Activated CD4-positive, alpha-beta T cell treated with anti-CD3 and anti-CD28 coated beads for 1 hour (primary cell): ENCODE measurements around the gene SLC9A3.

Experiments
- DNase-seq: peaks from one replicate; pipeline ENCODE4 v3.0.0-alpha.2; 2020

Gene SLC9A3

GRCh38 chr5:472656-473550 lies 51.3 kb downstream of the SLC9A3 start:
- peak; percentile 84 for DNase-seq

DNA sequence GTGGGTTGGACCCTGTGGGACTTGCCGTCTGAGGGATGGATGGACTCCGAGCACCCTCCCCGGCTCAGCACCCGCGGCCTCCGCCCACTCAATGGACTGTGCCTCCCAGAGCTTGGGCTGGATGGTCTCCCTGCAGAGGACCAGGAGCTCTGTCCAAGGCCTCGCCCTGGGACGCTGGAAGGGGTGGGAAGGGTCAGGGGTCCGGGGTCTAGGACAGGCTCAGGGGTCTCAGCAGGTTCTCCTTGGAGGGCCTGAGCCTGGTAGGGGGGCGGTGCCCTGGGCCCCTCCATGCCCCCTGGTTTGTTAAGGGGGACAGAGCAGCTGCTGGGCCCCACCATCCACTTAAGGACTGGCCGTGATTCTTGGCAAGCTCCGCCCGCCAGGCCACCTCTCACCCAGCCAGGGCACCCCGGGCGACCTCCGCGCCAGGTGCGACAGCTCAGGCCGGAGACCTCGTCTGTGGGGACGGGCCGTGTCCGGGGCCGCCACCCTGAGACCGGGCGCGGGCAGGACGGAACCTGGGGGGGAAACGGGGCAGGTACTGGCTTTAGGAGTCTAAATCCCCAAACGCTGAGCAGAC lies 52.1 kb downstream of the SLC9A3 start:
- DNase-seq: no peak

- DNase-seq: no peak
These were observed 52.5 kb downstream of the SLC9A3 start for GRCh38 chr5:471750-472058.

DNA sequence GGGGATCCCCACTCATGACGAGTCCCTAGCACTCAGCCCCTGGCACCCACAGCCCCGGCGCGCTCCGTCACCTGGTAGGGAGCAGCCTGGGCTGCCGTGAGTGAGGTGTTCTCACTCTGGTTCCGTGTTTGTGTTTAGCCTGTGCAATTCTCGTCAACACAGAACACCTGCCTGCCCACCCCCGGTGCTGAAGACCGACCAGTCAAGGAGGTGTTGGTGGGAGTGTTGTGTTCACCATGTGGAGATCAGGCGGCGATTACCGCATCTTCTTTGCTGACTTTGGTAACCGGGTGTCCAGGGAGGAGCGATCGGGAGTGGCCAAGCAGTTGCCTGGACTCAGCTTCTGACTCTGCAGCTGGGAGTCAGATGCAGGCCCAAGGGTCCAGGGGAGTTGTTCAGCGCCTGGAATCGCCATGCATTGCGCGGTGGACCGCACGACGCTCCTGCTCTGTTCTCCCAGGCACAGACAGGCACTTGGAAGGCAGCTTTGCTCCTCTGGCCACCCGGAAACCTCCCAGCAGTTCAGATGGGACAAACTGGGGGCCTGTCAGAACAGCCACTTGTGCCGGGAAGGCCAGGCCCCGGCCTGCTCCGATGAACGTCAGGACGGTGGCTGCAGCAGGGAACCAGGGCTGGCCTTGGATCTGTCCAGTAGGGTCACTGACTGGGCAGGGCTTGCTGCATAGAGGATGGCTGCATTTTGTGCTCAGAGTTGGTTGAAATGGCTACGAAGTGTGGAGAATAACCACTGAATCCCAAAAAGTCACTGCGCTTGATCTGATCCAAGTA lies 53.1 kb downstream of the SLC9A3 start:
- no peak for DNase-seq

DNA sequence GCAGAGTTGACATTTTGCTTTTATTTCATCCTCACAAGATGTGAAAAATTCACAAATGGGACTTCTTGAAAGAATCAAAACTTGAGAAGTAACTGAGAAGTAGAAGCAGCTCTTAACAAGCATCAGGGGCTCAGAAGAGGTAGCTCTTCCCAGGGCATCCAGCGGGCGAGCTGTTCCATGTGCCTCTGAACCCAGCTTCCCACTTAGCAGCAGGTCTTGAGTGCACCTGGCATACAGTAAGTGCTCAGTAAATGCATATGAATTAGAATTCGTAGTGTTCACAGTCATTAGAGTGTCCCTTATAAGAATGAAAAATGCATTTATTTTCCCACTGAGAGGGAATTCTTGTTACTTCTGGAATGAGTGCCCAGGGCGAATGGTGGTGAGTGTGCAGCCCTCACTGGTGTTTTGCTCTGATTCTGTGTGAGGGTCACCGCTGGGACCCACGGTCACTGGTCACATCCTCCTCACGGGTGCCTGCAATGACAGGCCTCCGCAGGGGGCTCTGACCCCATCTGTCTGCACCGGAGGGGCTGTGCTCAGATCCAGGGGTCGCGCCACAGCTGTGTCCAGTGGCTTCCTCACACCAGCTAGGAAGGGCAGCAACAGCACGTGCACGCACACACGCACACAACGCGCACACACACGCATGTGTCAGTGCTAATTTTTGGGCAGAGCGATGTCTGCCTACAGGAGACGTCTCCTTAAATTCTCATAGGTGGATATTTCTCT lies 54.3 kb downstream of the SLC9A3 start:
- no peak for DNase-seq

DNA sequence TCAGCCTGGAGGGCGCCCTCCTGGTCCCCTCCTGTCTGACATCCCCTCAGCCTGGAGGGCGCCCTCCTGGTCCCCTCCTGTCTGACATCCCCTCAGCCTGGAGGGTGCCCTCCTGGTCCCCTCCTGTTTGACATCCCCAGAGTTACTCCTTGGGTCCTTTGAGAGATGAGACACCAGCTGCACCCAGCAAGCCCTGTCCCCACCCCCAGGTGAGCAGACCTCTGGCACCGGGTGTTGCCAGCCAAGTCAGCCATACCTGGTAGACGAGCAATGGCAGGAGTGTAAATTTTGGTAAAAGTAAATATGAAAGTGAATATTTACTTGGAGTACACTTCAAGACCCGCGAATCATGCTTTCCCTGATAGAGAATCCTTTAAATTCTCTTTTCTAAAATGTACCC lies 55.8 kb downstream of the SLC9A3 start:
- DNase-seq: no peak

DNA sequence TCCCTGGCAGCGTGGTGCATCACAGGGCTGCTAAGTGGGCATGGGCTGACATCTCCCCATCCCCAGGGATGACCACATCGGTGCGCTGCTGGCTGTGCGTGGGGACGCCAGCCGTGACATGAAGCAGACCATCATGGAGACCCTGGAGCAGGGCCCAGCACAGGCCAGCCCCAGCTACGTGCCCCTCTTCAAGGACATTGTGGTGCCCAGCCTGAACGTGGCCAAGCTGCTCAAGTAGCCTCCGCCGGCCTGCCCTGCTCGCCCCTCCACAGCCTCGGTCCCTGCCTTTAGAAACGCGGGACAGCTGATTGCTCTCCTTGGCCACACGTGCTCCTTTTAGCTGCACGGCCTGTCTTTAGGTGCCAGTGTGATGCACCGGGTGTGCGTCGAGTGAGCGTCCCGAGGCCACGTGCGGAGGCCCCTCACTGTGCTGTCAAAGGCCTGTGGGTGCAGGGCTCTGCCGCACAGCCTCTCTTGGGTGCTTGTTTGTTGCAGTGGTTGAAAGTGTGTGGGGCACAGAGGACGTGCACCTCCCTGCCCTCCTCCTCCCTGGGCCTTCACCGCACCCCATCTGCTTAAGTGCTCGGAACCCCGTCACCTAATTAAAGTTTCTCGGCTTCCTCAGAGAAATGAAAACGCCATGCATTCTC lies 57.5 kb downstream of the SLC9A3 start:
- DNase-seq: no peak

DNA sequence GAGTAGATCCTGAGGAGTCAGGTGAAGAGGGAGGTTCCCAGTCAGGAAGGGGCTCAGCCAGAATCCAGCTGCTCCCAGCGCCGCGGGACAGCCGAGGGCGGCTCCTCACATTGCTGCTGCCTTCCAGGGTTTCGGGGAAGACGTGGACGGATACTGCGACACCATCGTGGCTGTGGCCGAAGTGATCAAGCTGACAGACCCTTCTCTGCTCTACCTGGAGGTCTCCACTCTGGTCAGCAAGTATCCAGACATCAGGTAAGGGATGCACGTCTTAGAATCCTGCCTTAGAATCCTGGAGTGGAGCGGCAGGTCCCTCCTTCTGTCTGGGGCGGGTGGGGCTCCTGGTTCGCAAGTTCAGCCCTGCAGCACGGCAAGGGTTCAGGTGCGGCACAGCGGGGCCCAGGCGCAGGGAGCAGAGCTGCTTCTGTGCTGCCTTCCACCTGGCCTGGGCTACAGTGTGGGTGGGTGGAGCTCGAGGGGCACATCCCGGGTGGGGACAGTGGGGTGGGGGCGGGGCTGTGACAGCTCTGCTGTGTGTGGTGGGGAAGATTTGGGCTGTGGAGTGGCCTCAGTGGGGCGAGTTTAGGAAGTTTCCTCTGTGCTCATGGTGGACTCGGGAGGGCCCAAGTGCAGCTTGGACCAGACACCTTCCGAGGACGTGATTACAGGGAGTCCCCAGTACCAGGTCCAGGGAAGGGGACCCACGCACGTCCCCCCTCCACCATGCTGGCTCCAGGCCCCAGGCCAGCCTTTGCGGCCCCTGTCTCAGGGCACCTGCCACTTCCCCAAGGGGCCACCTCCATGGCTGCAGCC lies 58.5 kb downstream of the SLC9A3 start:
- DNase-seq: no peak

DNA sequence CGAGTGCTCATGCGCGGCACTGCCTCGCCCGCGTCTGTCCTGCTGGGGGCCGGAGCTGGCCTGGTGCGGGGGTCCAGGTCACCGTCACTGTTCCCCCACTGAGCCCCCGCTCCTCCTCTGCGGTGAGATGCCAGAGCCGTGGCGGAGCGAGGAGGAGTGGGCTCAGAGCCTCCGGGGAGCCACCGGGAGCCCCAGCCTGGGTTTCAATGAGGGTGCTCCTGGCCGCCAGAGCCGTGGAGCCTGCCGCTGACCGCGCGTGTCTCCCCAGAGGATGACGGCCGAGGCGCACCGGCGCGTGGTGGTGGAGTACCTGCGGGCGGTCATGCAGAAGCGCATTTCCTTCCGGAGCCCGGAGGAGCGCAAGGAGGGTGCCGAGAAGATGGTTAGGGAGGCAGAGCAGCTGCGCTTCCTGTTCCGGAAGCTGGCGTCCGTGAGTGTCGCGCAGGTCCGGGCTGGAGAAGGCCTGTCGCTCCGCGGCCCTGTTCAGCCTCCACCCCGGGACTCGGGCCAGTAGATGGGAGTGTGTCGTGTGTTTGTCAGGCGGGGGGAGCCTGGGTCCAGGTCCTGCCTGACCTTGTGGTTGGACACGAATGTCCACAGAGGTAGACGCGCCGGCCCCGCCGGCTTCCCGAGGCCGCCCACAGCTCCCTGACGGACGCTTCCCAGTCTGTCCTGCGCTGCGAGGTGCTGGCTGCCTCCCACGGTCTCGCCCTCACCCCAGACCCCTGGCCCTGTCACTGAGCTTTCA lies 59.2 kb downstream of the SLC9A3 start:
- DNase-seq: no peak

DNA sequence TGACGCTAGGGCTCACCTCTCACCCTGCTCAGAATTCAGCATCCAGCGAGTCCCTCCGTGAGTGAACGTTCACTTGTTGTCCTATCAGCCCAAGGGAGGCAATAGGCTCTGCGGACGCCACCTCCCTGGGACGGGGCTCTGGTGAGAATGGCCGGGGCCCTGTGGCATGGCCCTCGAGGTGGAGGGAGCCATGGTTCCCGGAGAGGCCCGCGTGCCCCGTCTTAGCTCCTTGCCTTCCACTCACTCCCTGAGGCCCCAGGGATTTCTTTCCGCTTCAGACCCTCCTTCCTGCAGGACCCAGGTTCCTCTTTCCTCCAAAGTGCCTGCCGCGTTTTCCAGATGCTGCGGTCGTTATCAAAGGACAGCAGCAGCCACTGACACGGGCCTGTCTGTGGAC lies 59.8 kb downstream of the SLC9A3 start:
- DNase-seq: no peak

GRCh38 chr5:463952-464351 lies 60.3 kb downstream of the SLC9A3 start:
- peak; percentile 72 for DNase-seq

- DNase-seq: no peak
These were observed 60.9 kb downstream of the SLC9A3 start for GRCh38 chr5:463301-463700.

DNA sequence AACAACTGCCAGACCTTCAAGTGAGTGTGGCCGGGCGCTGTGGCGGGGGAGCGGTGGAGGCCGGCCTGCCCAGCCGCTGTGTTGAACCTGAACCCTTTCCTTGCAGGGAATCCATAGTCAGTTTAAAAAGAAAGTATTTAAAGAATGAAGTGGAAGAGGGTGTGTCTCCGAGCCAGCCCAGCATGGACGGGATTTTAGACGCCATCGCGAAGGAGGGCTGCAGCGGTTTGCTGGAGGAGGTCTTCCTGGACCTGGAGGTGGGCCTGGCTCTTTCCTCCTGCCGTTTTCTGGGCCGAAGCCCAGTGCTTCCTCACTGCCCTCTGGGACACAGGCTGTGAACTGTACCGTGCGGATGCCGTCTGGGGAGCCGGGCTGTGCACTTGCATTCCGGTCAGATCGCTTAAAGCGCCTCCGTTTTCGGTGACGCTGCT lies 62.2 kb downstream of the SLC9A3 start:
- DNase-seq: no peak

GRCh38 chr5:460273-460625 lies 64.0 kb downstream of the SLC9A3 start:
- no peak for DNase-seq

DNA sequence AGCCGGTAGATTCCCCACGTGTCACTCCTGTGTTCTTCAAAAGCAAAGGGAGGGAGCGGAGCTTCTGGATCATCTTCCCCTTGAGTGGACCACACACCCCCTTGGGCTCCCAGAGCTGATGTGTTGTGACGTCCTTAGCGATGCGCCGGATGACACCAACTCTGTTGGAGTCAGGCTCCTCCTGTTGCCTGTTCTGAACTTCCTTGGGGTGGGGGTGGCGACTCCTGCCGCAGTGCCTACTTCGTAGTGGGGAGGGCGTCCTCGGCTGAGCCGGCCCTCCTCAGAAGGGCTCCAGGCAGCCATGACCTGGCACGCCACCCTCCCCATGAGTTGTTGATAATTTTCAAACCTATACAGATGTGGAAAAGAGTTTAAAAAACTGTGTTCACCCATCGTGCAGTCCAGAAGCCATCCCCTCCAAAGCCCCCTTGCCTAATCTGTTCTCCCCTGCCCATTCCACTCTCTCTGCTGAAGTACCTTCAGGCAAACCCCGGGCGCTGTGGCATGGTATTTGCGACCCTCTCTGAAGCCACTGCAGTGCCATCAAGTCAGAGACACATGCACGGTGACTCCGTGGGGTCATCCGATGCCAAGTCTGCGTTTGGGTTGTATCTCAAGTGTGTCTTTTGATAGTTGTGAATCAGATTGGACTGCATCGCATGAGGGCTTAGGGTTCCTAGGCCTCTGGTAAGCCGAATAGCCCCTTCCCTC lies 64.5 kb downstream of the SLC9A3 start:
- no peak for DNase-seq

GRCh38 chr5:458547-459353 lies 65.5 kb downstream of the SLC9A3 start:
- no peak for DNase-seq

DNA sequence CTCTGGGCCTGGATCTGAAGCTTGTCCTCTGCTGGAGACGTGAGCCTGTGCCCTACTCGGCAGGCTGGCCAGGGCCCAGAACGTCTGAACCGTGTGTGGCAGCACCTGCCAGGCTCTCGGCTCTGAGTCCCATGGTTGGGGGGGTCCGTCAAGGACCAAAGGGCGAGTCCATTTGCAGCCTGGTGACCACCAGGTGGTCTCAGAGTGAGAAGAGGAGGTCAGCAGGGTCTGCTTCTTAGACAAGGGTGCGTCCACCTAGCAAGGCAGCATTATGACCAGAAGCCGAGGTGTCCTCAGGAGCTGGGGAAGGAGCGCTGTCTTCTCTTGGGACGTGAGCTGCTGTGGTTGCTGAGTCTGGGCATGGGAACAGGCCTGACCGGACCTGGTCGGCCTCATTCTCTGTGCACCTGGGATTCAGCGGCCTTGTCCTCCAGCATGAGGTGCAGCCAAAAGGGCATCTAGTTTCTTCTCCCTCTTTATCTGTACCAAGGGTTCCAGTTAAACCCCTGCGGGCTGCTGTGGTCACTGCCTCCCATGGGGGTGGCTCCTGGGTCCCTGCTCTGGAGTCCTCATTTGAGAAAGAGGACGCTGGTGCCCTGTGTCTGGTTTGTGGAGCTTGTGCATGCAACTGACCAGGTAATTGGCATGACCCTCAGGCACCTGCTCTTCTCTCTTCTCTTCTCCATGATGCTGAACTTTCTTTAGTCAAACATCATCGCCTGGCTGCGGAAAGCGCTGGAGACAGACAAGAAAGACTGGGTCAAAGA lies 66.9 kb downstream of the SLC9A3 start:
- DNase-seq: no peak

DNA sequence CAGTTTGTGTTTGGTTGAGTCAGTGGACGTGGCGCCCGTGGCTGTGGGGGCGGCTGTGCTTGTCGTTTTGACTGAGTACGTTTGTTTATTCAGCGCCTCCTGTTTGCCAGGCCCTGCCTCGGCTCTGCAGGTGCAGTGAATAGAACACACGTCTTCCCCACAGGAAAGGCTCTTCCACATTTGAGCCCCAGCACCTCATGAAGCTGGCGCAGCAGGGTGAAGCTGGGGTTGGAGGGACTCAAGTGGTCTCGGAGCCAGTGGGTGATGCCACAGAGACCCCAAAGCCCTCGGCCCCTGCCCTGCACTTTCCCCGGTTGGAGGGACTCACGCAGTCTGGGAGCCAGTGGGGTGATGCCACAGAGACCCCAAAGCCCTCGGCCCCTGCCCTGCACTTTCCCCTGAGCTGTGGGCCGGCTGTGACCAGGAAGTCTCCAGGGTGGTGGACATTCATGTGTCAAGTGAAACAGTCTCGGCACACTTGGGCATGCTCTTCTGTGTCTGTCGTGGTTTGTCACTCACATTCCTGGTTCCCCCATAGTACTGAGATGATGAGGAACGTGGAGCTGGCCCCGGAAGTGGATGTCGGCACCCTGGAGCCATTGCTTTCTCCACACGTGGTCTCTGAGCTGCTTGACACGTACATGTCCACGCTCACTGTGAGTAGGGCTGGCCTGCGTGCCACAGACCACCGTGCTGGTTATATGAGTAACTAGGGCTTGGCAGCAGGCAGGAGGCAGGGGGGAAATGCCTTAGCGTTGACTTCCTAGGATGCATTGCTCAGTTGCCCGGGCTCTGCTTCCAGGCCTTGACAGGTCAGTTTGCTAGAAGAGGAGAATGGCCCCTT lies 67.7 kb downstream of the SLC9A3 start:
- no peak for DNase-seq
